HG03025 (cell line): ENCODE results near the gene PACC1.

Source experiments
- ATAC-seq: cut with Tn5 transposase; IDR thresholded peaks from one replicate; pipeline ENCODE4 v1.9.1; 2021; ENCODE audit warnings: mild to moderate bottlenecking, moderate library complexity; ENCODE audit not compliant: unreplicated experiment, low FRiP score

The PACC1 gene

DNA sequence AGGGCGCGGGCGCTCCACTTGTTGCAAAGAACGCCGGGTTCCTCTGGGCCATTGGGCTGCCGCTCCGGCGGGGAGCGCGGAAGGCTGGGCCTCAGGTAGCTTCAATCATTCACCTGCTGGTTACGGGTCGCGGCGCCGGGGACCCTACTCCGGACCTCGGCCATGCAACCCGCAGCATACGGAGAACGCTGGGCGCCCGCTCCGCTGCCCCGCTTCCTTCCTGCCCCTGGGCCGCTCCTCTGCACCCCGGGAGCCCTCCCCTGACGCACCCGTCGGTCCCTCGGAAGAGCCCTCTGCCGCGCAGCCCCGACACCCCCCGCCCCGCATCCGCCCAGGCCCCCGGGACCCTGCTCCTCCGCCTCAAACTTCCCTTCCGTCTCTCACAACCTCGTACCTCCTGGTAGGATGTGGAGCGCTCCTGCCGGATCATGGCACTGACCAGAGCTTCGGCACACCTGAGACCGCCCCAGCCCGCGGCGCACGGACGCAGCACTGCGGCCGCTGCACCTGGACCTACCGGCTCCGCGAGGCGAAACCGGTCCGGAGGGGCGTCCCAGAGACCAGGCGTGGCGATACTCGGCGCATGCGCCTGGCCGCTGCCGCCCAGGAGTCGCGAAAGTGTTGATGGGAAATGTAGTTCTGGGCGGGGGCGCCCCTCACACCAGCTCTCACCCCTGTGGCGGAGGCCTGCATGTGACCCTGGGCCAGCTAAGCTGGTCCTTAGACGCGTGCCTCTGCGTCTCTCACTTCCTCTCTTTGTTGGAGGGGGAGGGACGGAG, at the start of gene PACC1:
Gene PACC1, minus strand, starts transcription at position 559 of the 779 bp plus-strand sequence. Its CDS starts 129 bp downstream, at position 430.
- peak; percentile 92 for ATAC-seq

DNA sequence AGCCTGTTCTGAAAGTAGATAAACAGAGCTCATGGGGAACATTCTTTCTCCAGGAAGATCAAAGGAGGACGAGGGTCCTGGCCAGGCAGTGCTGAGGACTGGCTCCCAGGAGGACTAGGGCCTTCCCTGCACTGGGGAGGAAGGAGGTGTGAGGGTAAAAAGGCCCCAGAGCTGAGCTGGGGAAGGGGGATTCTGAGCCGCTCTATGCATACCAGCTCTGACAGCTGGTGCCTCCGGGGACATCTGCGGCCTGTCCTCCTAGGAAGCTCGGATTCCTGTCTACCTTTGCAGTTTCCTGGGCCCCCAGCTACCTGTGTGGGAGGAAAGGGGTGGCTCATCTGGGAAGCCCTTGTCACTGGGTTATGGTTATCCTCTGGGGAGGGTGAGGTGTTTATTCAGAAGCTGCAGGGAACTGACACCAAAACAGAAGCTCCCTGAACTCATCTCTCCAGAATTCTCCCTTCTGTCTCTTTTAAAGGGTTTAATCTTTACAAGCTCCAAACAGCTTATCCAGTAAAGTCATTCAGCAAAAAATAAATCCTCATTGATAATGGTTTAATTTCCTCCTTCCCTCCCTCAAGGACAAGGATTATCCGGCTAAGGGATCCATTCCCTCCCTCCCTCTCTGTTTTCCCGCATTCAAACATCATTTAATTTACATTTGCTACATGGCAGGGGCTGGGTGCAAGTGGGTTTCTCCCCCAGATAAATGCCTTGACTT, 49.0 kb upstream of the PACC1 start:
- no peak for ATAC-seq

DNA sequence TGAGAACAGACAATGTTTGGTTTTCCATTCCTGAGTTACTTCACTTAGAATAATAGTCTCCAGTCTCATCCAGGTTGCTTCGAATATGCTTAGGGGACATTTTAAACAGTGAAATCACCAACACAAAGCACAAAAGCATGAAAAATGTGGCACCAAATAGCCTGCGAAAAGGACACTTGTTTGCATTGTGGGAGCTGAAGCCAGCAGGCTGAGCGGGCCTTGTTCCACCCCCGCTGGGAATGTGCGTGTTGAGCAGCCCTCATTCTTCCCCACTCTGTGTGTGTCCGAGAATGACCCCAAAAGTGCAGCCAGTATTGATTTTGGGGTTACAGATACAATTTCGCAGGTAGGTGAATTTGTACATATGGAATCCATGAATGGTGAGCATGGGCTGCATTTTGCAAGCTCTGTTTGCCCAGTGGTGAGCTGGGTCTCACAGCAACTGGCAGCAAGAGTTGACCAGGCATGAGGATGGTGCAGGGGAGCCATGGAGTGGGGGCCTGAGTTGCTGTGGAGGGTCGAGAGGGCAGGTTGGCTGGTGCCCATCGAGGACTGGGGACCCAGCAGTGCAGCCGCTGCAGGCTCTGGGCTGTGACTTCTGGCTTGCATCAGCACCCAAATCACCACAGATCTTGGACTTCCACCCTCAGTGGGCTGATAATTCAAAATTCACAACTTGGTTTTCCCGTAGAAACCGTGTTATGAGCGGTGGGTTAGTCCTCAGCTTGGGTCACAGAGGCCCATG, 47.4 kb upstream of the PACC1 start:
- no peak for ATAC-seq

DNA sequence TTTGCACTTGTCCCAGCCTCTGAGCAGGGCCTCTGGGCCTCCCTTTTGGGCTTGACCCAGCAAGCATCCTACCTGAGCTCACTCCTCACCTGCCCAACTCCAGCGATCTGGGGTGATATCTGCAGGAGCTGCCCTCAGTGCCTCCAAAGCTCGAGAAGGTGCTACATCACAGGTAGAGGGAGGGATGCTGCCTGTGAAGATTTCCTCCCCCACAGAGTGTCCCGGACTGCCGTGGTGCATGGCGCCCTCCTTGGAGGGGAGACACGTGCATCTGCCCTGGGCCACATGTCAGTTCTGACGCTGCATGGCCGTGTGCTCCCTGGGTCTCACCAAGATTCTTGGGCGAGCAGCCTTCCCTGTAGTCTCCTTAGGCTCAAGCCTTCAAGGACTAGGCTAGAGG, 45.7 kb upstream of the PACC1 start:
- no peak for ATAC-seq

DNA sequence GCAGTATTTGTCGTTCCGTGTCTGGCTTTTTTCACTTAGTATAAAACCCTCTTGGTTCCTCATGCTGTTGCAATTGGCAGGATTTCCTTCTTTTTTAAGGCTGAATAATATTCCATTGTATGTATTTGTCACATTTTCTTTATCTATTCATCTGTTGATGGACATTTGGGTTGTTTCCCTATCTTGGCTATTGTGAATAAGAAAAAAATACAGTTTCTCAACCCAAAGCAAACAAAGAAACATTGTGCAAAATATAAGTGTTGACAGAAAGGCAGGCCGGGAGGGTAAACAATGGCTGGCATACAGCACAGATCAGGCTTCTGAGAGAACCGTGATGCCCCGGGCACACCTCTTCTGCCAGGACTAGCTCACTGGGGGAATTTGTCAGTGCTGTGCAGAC, 45.0 kb upstream of the PACC1 start:
- no peak for ATAC-seq

DNA sequence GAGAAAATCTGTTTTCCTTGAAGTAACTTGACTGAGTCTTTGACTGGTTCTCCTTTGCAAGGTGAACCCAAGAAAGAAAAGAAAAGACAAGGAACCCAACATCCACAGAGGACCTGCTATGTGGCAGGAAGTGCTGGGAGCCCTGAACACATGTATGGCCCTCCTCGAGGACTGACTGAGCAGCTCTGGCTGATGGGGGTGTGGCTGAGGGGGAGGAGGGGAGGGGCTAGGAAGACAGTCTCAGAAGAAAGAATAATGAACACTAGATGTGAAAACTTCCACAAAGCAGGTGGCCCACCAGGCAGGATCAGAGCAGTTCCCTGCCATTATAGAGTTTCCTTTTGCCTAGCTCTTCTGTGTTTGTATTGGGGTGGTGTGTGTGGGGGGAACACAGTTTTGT, 44.1 kb upstream of the PACC1 start:
- no peak for ATAC-seq

DNA sequence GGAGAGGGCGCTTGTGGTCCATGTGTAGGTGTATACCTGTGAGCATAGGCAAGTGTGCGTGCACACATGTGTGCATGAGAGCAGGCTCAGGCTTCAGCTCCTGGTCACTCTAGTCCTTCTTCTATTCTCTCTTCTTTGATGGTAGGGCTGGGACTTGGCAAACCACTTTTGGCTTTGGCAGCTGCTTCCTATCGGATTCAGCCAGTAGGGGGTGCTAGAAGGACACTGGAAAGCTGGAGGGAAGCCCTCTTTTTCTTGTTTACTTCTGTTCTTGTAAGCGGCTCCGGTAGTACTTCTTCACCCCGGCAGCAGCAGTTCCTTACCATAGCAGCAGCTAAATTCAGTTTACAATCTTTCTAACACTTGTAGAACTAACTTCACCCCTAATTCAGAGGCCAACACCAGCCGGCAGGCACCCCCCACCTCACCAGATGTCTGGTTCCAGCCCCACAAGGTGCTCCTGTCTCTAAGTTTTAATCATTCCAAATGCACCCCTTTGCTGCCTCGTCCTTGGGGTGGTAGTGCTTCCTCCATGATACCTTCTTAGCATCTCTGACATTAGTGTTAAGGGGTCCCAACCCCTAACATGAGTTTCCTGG, 43.2 kb upstream of the PACC1 start:
- ATAC-seq = no peak

DNA sequence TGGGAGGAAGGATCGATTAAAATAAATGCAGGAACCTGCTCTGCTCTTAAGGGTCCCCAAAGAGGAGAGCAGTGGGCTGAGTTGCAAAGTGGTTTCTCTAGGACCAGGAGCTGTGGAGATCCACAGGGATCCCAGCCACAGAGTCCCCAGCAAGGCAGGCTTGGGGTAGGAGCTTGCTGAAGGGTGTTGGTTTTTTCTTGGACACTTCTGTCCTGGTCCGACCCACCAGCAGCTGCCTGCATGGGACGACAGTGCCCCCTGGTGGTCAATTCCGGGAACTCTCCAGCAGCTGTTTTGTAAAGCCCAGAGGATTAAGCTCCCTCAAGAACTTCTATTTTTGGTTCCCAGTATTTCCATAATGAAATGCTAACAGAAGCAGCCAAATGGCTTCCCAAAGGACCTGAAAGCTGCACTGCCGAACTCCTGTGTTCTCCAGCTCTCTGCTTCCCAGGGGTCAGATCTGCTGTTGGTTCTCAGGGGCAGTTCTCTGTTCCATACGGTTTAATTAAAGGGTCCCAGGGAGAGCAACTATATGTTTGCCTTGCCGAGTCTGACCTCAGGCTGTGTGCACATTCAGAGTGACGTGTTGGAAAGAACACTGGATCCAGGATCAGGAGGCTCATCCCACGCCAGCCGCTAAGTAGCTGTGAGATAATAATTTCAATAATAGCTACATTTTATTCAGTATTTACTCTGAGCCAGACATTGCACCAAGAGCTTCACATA, 41.3 kb upstream of the PACC1 start:
- no peak for ATAC-seq

DNA sequence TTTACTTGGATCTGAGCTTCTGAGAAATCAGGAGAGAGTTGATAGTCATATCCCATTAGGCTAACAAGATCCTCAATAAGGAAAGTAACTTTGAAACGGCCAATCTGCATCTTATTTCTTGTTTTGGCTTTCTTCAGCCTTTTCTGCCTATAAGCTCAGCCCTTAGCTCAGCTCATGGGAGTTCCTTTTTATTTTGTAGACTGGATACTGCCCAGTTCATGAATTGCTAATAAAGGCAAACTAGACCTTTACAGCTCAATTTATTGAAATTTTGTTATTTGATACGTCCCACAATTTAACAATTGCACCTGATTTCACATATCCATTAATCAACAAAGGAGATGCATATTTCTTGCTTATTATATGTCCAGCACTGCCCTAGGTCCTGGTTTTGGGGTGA, 40.7 kb upstream of the PACC1 start:
- ATAC-seq = no peak

DNA sequence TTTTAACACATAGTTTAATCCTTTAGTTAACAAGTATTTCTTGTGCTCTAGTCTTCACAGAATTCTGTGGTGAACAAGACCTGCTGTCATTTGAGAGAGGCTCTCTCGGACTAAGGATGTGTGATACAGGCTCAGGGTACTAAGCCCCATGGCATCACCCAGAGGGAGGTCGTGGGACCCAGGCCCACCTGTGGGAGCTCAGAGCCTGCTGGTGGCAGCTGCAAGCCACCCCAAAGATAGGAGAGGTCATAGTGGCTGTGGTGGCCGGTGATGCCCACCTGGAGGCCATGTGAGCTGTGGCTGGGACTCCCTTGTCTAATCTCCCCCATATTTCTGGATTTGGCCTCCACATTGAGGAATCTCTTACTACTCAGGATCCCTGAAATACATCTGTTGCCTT, 40.1 kb upstream of the PACC1 start:
- ATAC-seq = no peak

DNA sequence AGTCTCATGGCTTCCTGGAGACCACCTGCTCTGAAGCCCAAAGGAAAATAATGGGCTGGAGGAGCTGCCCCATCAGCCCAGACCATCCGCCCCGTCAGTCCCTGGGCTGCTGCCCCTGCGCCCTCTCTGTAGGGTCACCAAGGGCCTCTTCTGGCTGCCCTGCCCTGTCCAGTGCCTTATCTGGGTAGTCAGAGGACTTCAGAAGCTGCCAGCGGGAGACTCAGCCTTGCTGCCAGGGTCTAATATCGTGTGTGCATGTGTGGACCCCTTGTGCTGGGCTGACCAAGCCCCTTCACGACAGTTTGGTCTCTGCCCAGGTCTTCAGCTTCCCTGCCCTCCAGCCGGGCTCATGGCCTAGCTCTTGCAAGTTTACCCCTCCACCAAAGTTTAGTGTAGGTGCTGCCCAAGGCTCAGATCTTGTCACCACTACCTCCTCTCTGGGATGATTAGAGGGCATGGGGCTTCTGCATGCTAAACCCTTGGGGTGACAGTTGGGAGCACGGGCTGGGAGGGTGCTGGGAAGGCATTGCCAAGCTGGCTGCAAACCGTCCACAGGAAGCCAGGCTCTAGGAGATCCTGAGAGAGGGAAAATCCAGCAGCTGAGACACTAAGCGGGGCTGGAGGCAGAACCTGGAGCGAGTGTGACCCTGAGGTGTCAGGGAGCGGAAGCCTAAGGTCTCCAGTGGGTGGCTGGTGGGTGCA, 38.6 kb upstream of the PACC1 start:
- ATAC-seq = no peak

DNA sequence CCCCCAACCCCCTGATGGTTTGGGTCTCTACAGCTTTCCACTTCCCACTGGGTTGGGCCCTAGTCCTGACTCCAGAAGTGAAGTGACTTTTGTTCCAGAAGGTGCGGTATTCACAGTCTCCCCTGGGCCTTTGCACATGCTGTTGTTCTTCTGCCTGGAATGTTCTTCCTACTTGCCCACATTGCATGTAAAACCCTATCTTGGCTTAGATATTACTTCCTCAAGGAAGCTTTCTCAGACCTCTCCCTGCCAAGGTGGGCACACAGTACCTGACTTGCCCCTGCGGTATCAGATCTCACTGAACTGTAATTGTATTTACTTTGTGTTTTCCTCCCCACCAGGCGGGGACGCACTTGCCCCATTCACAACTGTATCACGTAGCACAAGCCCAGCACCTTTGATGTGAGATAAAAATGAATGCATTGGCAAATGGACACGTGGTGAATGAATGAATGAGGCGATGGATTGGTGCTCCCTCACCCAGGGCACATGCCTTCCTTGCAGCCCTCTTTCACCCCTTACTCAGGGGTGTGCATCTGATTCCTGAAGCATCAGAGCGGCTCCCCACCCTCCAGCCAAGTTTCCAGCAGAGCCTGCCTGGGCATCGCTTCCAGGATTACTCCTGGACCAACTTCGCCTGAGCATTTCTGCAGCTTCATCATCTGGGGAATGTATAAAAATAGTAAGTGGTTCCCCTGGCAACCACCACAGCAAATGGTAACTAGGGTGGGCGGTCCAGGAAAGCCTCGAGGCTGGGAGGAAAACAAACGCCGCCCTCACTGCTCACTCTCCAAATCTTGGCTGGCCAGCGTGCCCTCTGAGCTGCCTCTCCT, 37.9 kb upstream of the PACC1 start:
- ATAC-seq = no peak

DNA sequence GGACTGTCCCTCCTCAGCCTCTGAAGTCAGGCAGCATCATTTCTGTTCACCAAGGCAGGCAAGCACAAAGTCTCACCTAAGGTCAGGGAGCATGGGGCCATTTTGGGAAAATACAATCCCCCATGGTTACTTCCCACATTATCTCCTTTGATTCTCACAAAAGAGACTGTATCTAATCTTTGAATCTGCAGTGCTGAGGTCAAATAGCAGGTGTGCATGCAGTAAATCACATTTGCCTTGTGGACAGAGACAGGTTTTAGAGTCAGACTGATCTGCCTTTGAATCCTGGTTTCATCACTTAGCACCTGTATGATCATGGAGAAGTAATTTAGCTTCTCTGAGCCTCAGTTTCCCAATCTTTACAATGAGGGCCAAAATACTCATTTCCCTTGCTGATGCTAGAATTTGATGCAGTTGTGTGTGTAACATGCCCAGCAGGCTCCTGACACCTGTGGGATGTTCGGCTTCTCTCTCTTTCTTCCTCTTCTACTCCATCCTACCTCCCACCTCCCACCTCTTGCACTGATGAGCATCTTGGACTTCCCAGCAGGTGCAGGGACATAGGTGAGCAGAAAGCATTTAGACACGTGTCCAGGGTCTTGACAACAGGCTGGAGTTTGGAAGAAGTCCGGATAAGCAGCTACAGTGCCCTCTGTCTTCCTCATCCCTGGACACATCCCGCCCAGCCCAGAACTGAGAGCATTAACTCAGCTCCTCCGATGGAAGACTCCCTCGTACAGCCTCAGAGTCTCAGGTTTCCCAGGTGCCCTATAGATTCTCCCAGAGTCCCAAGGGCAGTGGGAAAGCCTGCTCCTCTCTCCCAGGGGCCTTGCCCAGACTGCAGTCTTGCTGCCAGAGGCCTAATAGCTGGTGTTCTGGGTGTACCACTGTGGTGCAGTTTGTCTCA, 37.0 kb upstream of the PACC1 start:
- no peak for ATAC-seq

DNA sequence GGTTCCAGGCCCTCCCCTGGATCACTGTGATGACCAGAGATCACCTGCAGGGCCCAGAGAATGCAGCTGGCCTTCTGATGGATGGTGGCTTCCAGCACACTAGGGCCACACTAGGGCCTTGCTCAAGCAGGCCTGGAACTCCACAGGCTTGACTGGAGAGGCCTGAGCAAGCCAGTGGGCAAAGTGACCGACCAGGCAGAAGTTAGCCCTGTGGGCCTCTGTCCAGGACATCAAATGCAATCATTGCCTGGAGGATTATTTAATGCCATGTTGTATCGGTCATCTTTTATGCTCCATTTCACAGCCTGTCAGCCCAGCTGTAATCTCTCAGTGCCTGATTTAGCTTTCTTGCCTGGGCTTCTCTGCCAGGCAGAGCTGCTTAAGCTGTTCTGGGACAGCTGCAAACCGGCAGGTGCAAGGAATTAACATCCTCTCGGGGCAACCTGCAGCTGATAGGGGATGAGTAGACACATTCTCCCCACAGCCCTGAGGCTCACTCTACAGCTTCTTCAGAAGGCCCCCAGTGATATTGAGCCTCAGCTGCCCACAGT, 35.7 kb upstream of the PACC1 start:
- ATAC-seq = no peak

DNA sequence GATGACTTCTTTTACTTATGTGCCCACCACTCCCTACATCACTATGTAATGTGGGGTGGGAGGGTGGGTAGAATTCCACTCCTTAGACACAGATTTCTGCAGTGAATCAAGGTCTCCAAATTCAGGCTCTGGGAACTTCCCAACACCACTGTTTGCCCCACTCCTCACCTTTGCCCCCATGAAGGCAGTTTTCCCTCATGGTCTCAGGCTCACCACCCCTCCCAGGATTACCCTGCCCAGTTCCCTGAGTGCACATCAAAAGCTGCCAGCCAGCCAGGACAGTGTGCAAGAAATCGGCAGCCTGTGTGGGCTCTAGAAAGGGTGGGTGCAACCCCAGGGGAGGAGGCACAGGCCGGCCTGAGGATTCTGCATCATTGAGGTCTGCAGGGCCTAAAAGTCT, 32.8 kb upstream of the PACC1 start:
- ATAC-seq = no peak

DNA sequence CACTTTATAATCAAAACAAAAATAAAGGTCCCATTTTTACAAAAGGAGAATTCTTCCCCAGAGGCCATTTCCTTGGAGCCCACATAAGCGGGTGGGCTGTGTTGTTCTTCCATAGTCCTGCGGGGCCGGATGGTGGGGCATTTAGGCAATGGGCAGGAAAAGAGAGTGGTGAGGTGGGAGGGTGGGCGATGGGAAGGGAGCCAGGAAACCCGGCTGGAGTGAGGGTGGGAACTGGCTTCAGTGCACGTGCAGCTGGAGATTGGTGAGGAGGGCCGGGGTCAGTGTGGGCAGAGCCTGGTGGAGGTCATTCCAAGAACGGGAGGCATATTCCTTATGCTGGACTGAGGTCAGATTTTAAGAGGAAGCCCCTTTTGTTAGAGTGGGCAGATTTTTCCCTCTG, 31.6 kb upstream of the PACC1 start:
- no peak for ATAC-seq

DNA sequence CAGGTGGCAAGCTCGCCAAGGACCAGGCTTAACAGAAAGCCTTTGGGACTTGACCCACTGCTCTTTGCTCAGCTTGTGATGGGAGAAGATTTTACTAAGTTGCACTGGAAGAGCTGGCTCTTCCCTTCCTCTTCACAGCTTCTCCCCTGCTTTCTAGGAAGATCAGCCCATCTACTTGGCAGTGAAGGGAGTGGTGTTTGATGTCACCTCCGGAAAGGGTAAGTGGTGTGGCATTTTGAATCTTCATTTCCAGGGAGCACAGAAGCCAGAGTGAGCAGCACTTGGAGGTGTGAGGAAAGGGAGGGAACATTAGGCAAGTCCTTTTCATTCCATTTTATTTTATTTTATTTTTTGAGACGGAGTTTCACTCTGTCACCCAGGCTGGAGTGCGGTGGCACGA, 27.7 kb upstream of the PACC1 start:
- ATAC-seq = no peak

DNA sequence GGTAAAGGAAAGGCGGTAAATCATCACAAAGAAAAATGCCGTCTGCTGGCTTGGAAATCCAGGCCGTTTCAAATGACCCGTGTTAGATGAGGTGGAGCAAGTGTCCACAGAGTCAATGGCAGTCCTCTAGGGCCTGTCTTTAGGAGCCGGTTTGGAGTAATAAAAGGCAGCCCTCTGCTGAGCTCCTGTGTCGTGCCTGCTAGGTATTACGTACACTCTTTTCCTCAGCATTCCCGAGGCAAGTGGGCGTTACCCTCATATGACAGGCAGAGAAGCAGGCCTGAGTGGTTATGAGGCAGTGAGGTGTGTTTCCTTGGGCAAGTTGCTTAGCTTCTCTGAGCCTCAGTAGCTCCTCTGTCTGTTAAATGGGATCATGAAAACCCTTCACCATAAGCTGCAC, 25.7 kb upstream of the PACC1 start:
- no peak for ATAC-seq
